Measurements from ENCODE around the gene TMEM108.

TMEM108 gene

DNA sequence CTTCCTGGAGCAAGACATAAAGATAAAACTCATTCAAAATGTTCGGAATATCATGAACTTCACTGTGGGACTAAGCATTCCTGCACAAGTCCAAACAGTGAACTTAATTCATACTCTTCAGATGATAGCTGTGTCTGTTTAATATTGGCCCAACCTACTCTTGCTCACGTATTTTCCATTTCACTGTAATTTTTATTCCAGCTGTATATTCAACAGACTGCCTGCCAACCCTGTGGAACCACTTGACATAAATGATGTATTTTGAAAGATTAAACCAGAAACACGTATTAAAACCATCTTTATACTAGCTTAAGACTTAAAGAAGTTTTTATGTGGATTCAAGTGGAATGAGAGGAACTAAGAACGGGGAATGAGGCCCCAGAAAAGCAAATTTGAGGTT, 172.5 kb downstream of the TMEM108 start:
- Histone ChIP-seq H3K79me2 (ENCODE audit: insufficient read depth, low read length) (no peaks in the 10 kb centered on the region), H3K4me1 (ENCODE audit: insufficient read depth, low read length) (no peaks in the 10 kb centered on the region), H3K9me3 (ENCODE audit: insufficient read depth, low read length, severe bottlenecking) (no peaks in the 10 kb centered on the region), H3K9ac (ENCODE audit: low read depth, low read length) (no peak overlapping the region), H3K4me3 (ENCODE audit: low read depth in 1 of 2, low read length in 2 of 2) (no peak overlapping the region), H4K20me1 (ENCODE audit: insufficient read depth, low read length) (no peaks in the 10 kb centered on the region), H2AFZ (ENCODE audit: low read depth, low read length) (no peak overlapping the region), H3K27ac (ENCODE audit: low read length) (no peak overlapping the region), H3K36me3 (ENCODE audit: insufficient read depth, low read length) (no peaks in the 10 kb centered on the region), H3K4me2 (ENCODE audit: insufficient read depth, low read length) (no peak overlapping the region), H3K27me3 (ENCODE audit: insufficient read depth, low read length, poor library complexity) (no peaks in the 10 kb centered on the region)
- DNase-seq (no peak), ATAC-seq (ENCODE audit: insufficient read depth, low read depth) (no peak)
- TF ChIP-seq EZH2 (IDR thresholded peaks at IDR 0.05; ENCODE audit: borderline replicate concordance, low read depth, low read length, severe bottlenecking), result no peak
- TF ChIP-seq, protein P1, sequence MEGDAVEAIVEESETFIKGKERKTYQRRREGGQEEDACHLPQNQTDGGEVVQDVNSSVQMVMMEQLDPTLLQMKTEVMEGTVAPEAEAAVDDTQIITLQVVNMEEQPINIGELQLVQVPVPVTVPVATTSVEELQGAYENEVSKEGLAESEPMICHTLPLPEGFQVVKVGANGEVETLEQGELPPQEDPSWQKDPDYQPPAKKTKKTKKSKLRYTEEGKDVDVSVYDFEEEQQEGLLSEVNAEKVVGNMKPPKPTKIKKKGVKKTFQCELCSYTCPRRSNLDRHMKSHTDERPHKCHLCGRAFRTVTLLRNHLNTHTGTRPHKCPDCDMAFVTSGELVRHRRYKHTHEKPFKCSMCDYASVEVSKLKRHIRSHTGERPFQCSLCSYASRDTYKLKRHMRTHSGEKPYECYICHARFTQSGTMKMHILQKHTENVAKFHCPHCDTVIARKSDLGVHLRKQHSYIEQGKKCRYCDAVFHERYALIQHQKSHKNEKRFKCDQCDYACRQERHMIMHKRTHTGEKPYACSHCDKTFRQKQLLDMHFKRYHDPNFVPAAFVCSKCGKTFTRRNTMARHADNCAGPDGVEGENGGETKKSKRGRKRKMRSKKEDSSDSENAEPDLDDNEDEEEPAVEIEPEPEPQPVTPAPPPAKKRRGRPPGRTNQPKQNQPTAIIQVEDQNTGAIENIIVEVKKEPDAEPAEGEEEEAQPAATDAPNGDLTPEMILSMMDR (IDR thresholded peaks at IDR 0.05; ENCODE audit: borderline replicate concordance, extremely low read depth, low read length, poor library complexity, severe bottlenecking), result no peak

DNA sequence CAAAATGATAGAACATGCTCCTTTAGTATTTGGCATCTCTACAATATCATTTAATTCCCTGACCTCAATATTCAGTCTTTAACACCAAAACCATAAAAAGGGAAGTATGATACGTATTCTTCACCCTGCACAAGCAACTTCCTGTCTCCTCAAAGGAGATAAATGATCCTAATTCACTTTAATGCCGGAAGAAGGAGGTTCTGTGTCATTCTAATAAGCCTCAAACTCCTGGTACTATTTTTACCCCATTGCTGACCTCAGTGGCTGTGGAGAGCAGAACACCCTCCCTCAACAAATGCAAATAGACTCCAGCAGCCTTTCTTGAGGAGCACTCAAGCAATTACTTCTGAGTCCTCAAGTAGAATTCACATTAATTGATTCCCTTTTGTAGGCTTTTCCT, 173.3 kb downstream of the TMEM108 start:
- H4K20me1 ChIP-seq (ENCODE audit: insufficient read depth, low read length), result no peaks in the 10 kb centered on the region
- H3K4me3 ChIP-seq (ENCODE audit: low read depth in 1 of 2, low read length in 2 of 2), result no peak overlapping the region
- H3K9ac ChIP-seq (ENCODE audit: low read depth, low read length), result no peak overlapping the region
- H3K4me1 ChIP-seq (ENCODE audit: insufficient read depth, low read length), result no peaks in the 10 kb centered on the region
- no peaks in the 10 kb centered on the region for H3K27me3 ChIP-seq (ENCODE audit: insufficient read depth, low read length, poor library complexity)
- DNase-seq (no peak), ATAC-seq (ENCODE audit: insufficient read depth, low read depth) (no peak)
- TF ChIP-seq EZH2 (IDR thresholded peaks at IDR 0.05; ENCODE audit: borderline replicate concordance, low read depth, low read length, severe bottlenecking), result no peak
- TF ChIP-seq, protein P1 (IDR thresholded peaks at IDR 0.05; ENCODE audit: borderline replicate concordance, extremely low read depth, low read length, poor library complexity, severe bottlenecking), result no peak
- no peak overlapping the region for H3K4me2 ChIP-seq (ENCODE audit: insufficient read depth, low read length)
- H2AFZ ChIP-seq (ENCODE audit: low read depth, low read length), result no peak overlapping the region
- no peak overlapping the region for H3K27ac ChIP-seq (ENCODE audit: low read length)
- no peaks in the 10 kb centered on the region for H3K79me2 ChIP-seq (ENCODE audit: insufficient read depth, low read length)
- no peaks in the 10 kb centered on the region for H3K9me3 ChIP-seq (ENCODE audit: insufficient read depth, low read length, severe bottlenecking)
- no peaks in the 10 kb centered on the region for H3K36me3 ChIP-seq (ENCODE audit: insufficient read depth, low read length)

DNA sequence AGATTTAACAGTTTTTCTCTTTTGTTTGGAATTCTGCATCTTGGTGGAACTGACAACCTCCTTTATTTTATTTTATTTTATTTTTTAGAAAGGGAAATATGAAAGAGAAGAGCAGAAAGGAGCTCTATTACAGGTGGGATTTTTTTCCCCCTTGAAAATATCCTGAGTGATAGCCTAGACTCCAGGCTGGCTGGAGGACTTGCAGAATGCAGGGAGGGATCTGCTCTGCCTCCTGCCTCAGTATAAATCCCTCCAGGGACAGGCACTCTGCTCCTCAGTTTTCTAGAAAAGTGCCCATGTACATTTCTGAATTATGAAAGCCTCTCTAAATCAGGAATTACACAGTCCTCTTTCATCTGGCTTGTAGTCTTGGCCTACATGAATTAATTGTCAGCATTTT, 173.7 kb downstream of the TMEM108 start:
- no peak for ATAC-seq (ENCODE audit: insufficient read depth, low read depth)
- Histone ChIP-seq H3K79me2 (ENCODE audit: insufficient read depth, low read length) (no peaks in the 10 kb centered on the region), H3K27ac (ENCODE audit: low read length) (no peak overlapping the region), H2AFZ (ENCODE audit: low read depth, low read length) (no peak overlapping the region), H3K4me3 (ENCODE audit: low read depth in 1 of 2, low read length in 2 of 2) (no peak overlapping the region), H4K20me1 (ENCODE audit: insufficient read depth, low read length) (no peaks in the 10 kb centered on the region), H3K4me2 (ENCODE audit: insufficient read depth, low read length) (no peak overlapping the region), H3K36me3 (ENCODE audit: insufficient read depth, low read length) (no peaks in the 10 kb centered on the region), H3K9ac (ENCODE audit: low read depth, low read length) (no peak overlapping the region), H3K4me1 (ENCODE audit: insufficient read depth, low read length) (no peaks in the 10 kb centered on the region), H3K27me3 (ENCODE audit: insufficient read depth, low read length, poor library complexity) (no peaks in the 10 kb centered on the region), H3K9me3 (ENCODE audit: insufficient read depth, low read length, severe bottlenecking) (no peaks in the 10 kb centered on the region)
- TF ChIP-seq, protein P1 (IDR thresholded peaks at IDR 0.05; ENCODE audit: borderline replicate concordance, extremely low read depth, low read length, poor library complexity, severe bottlenecking), result no peak
- TF ChIP-seq EZH2 (IDR thresholded peaks at IDR 0.05; ENCODE audit: borderline replicate concordance, low read depth, low read length, severe bottlenecking), result no peak
- DNase-seq, result no peak

DNA sequence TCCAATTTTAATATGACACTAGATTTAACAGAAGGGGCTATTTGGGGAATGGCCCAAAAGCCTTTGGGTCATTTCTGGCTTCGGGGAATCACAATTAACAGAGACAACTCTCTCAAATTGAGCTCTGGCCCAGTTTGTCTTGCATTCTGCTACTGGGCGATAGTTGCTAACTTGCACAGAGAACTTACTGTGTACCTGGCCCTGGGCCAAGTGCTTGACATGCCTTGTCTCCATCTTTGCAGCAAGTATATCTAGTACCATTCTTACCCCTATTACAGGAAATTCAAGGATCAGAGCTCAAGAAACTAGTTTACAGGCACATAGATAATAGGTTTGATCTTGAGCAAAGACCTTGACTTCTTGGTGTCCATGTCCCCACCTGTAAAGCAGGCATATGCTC, 175.7 kb downstream of the TMEM108 start:
- ATAC-seq (ENCODE audit: insufficient read depth, low read depth), result no peak
- H3K9ac ChIP-seq (ENCODE audit: low read depth, low read length), result no peak overlapping the region
- TF ChIP-seq EZH2 (IDR thresholded peaks at IDR 0.05; ENCODE audit: borderline replicate concordance, low read depth, low read length, severe bottlenecking), result no peak
- TF ChIP-seq, protein P1 (IDR thresholded peaks at IDR 0.05; ENCODE audit: borderline replicate concordance, extremely low read depth, low read length, poor library complexity, severe bottlenecking), result no peak

More for the DNA sequence above, 175.7 kb downstream of the TMEM108 start:
- Histone ChIP-seq H3K4me1 (ENCODE audit: insufficient read depth, low read length) (no peaks in the 10 kb centered on the region), H4K20me1 (ENCODE audit: insufficient read depth, low read length) (no peaks in the 10 kb centered on the region), H3K79me2 (ENCODE audit: insufficient read depth, low read length) (no peaks in the 10 kb centered on the region), H3K4me3 (ENCODE audit: low read depth in 1 of 2, low read length in 2 of 2) (no peak overlapping the region), H3K27me3 (ENCODE audit: insufficient read depth, low read length, poor library complexity) (no peaks in the 10 kb centered on the region), H3K36me3 (ENCODE audit: insufficient read depth, low read length) (no peaks in the 10 kb centered on the region), H3K4me2 (ENCODE audit: insufficient read depth, low read length) (no peak overlapping the region), H3K9me3 (ENCODE audit: insufficient read depth, low read length, severe bottlenecking) (no peaks in the 10 kb centered on the region), H2AFZ (ENCODE audit: low read depth, low read length) (no peak overlapping the region), H3K27ac (ENCODE audit: low read length) (no peak overlapping the region)
- DNase-seq, result no peak

All from DND-41 (cell line).